ENCODE measurements around the gene PER1. TPM values are rescaled to one million over a fixed set of nuclear protein-coding genes. Genes with fewer than 3 reads are reported as not detected.

The PER1 gene
- total and polyA plus RNA-seq, 2 of the 8 experiments (the other 6 are each of a cell fraction or from before 2014, with no cell fraction given) = 9.6 to 38.0 TPM

DNA sequence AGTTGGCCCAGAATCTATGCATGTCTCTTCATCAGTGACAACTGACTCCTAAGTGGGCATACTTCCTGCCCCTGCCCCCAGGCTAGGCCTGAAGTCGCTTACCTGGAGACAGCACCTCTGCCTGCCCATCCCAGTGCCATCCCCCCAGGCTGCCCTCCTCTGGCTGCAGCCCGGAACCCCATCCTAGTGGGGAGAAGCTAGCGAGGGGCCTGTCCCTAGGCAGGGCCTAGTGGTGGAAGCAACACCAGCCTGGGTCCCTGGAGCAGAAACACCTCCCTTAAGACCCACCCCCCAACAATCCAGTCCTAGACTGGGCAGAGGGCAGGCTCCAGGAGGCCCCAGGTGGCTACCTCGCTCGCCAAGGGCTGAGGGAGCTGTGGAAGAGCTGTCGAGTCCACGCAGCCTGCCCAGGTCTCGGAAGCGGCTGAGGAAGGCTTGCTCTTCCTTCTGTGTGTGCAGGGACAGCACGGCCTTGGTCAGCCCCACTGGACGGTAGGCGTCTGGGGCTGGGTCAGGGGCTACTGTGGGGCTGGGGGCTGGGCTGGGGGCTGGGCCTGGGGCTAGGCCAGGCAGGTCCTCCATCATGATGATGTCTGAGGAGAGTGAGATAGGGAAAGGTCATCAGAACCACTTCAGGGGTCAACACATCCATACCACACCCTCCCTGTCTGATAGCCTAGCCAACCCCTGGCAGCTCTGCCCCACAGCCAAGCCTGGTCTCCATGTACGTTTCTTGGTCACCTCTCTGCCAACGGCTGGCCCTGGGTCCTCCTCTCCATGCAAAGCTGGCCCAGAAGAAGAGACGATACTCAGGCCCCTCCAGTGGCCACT is 7.6 kb downstream of the PER1 start:
- H4K5ac ChIP-seq (ENCODE audit: insufficient read length, low read depth, low read length) = no peak overlapping the region
- H3K18ac ChIP-seq (ENCODE audit: extremely low read depth, low read length) = no peak overlapping the region
- H3K4me1 ChIP-seq (replicated peaks in 1 of 4; ENCODE audit: control insufficient read depth in 3 of 4, insufficient read depth in 4 of 4, low read length in 3 of 4) = 0 out of 7 replicates have a peak, but pooled peaks cover 0 to under 1% (median under 1%) of the 10 kb centered on the region in 4 experiments
- no peaks in the 10 kb centered on the region for H3K27me3 ChIP-seq (replicated peaks in 1 of 4; ENCODE audit: control insufficient read depth in 3 of 4, extremely low read depth in 1 of 4, insufficient read depth in 3 of 4, low read length in 3 of 4)
- no peak overlapping the region for H3K4me3 ChIP-seq (ENCODE audit: extremely low read depth in 1 of 4, insufficient read depth in 2 of 4, low read depth in 3 of 4, low read length in 4 of 4)
- H3K14ac ChIP-seq (ENCODE audit: insufficient read length) = no peak overlapping the region
- FAIRE-seq (no peak), DNase-seq (ENCODE audit: low read depth in 1 of 2, low spot score in 2 of 2) (no peak)
- H4K8ac ChIP-seq (ENCODE audit: extremely low read depth, insufficient read depth, low read length) = peak overlapping the region; percentile 25; the same call in 1 of the 2 replicates
- no peaks in the 10 kb centered on the region for H3K23me2 ChIP-seq (ENCODE audit: low read depth, low read length)
- H4K20me1 ChIP-seq (replicated peaks in 1 of 2; ENCODE audit: control insufficient read depth in 1 of 2, insufficient read depth in 2 of 2, low read length in 2 of 2) = peaks cover 2 to 20% of the 10 kb centered on the region in 2 experiments
- H2AK5ac ChIP-seq (ENCODE audit: low read depth, low read length) = no peak overlapping the region
- H3K4ac ChIP-seq (replicated peaks; ENCODE audit: insufficient read length, low read depth, low read length) = no peak overlapping the region
- POLR2A ChIA-PET (ENCODE audit: partially characterized antibody) = interaction anchor here (2.6 to 5.1 kb wide), 3 partner anchors 11 to 28 kb away, joined by 9 to 21 read pairs (median 11); no protein-coding TSS in a partner anchor
- H3K4me2 ChIP-seq (ENCODE audit: insufficient read depth in 1 of 2, low read depth in 2 of 2, low read length in 2 of 2) = no peak overlapping the region
- no peaks in the 10 kb centered on the region for H3K79me1 ChIP-seq (ENCODE audit: low read depth, low read length)
- no peak overlapping the region for H3K56ac ChIP-seq (replicated peaks; ENCODE audit: insufficient read length, low read depth, low read length)
- CTCF ChIA-PET (ENCODE audit: partially characterized antibody) = interaction anchor here (0.6 to 14.1 kb wide), 5 partner anchors 13 to 366 kb away, joined by 3 to 133 read pairs (median 3); partner anchors contain the start of gene VAMP2
- no peak overlapping the region for H2BK5ac ChIP-seq (ENCODE audit: low read depth, low read length)
- no peaks in the 10 kb centered on the region for H3K79me2 ChIP-seq (ENCODE audit: control insufficient read depth in 1 of 2, insufficient read depth in 2 of 2, low read length in 2 of 2)
- no peak overlapping the region for H3K27ac ChIP-seq (ENCODE audit: low read depth, low read length)
- no peak overlapping the region for H2BK15ac ChIP-seq (ENCODE audit: low read length)
- 91% methylated on average over 15 of the region's 15 CpGs; no CpG with 5 or more reads in 1 of the 2 experiments for WGBS, 2 experiments (ENCODE audit: extremely low coverage in 1 of 2, insufficient coverage in 1 of 2, insufficient read length in 1 of 2, insufficient replicate concordance in 2 of 2, low coverage in 1 of 2, low lambda C conversion rate in 2 of 2, missing lambda C conversion rate in 1 of 2)
- H2BK120ac ChIP-seq (replicated peaks; ENCODE audit: low read depth, low read length) = no peak overlapping the region
- no peaks in the 10 kb centered on the region for H3K9me3 ChIP-seq (ENCODE audit: insufficient read depth in 2 of 2, low read depth in 1 of 2, low read length in 1 of 2)
- H3K23ac ChIP-seq (ENCODE audit: insufficient read length) = no peak overlapping the region
- peaks cover 12 to 54% (median 41%) of the 10 kb centered on the region in 4 experiments for H3K36me3 ChIP-seq (ENCODE audit: control insufficient read depth in 2 of 4, insufficient read depth in 4 of 4, low read length in 3 of 4)
- no peak overlapping the region for H3K9ac ChIP-seq (replicated peaks in 1 of 4; ENCODE audit: extremely low read depth in 1 of 4, low read depth in 3 of 4, low read length in 3 of 4)
- no peak overlapping the region for H2BK20ac ChIP-seq (ENCODE audit: low read length)
- no peak overlapping the region for H2AFZ ChIP-seq (ENCODE audit: low read length)
- H2BK12ac ChIP-seq (ENCODE audit: low read depth, low read length) = no peak overlapping the region
- H4K91ac ChIP-seq (replicated peaks; ENCODE audit: insufficient read length, low read length) = no peak overlapping the region
- no peak for TF ChIP-seq SUZ12 (IDR thresholded peaks at IDR 0.05; ENCODE audit: low read length)

Measured in H1 (cell line).